Measurements from ENCODE around the gene ARSG. TPM values are rescaled to one million over a fixed set of nuclear protein-coding genes. Genes with fewer than 3 reads are reported as not detected.

ARSG gene
- polyA plus RNA-seq, 1 donor (not counting 4 experiments of a cell fraction or from before 2014, with no cell fraction given) = 0.41 TPM

DNA sequence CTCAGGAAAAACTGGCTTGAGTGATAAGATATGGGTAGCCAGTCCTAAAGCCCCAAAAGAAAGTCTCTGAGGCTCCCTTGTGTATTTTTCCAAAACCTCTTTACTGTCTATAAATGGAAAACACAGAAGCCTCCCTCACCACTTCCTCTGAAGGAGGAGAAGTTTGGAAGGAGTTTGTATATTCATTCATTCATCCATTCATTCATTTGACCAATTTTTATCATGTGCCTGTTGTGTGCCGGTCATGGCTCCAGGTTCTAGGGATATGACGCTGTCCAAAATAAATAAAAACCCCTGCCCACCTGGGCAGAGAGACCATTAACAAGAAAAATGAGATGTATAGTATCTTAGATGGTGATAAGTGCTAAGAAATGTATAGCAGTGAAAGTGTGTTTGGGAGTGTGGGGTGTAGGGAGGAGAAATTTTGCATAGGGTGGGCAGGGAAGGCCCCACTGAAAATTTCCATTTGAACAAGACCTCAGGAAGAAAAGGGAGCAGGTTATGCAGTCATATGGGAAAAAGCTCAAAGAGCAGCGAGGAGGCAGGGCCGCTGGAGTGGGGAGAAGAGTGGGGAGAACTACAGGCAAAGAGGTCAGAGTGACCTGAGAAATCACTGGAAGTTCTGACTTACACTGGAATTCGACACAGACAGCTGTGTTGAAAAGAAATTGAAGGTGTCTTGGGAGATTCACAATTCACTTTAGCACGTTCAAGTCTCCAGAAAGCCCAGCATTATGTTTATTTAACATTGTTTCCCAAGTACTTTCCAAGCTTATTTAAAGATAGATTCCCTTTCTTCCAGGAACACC, 172.1 kb downstream of the ARSG start:
- DNase-seq (ENCODE audit: low read depth, low spot score) = no peak
- Histone ChIP-seq H3K4me3 (ENCODE audit: control insufficient read depth in 2 of 3, extremely low read depth in 1 of 3, insufficient read depth in 2 of 3, low read depth in 1 of 3, low read length in 3 of 3) (no peak overlapping the region), H2AFZ (ENCODE audit: control insufficient read depth, low read length) (no peak overlapping the region), H3K27me3 (ENCODE audit: control insufficient read depth, extremely low read depth, insufficient read depth, low read length) (no peaks in the 10 kb centered on the region), H3K9me1 (ENCODE audit: control insufficient read depth, extremely low read depth, insufficient read depth, low read length) (peaks cover 3% of the 10 kb centered on the region), H3K4me2 (ENCODE audit: control insufficient read depth, extremely low read depth, insufficient read depth, low read depth, low read length) (no peak overlapping the region), H3K79me2 (ENCODE audit: control insufficient read depth, insufficient read depth, low read length) (no peaks in the 10 kb centered on the region), H4K20me1 (ENCODE audit: control insufficient read depth, extremely low read depth, insufficient read depth, low read length) (no peaks in the 10 kb centered on the region), H3K9me3 (ENCODE audit: control insufficient read depth, low read depth, low read length) (no peaks in the 10 kb centered on the region), H3K27ac (ENCODE audit: control insufficient read depth, insufficient read depth, low read length) (no peak overlapping the region), H3K9ac (ENCODE audit: control insufficient read depth, extremely low read depth, insufficient read depth, low read length) (no peak overlapping the region), H3K4me1 (ENCODE audit: control insufficient read depth, extremely low read depth, insufficient read depth, low read length) (peaks cover 28% of the 10 kb centered on the region), H3K36me3 (ENCODE audit: control insufficient read depth in 2 of 2, extremely low read depth in 1 of 2, insufficient read depth in 2 of 2, low read length in 2 of 2) (no peaks in the 10 kb centered on the region)
- FAIRE-seq = no peak
- dilution Hi-C loops (cut with MboI; ENCODE audit: extremely low pct_ligation_motif_present, low sequenced_read_pairs) = no loop called here
- TF ChIP-seq, protein P1, sequence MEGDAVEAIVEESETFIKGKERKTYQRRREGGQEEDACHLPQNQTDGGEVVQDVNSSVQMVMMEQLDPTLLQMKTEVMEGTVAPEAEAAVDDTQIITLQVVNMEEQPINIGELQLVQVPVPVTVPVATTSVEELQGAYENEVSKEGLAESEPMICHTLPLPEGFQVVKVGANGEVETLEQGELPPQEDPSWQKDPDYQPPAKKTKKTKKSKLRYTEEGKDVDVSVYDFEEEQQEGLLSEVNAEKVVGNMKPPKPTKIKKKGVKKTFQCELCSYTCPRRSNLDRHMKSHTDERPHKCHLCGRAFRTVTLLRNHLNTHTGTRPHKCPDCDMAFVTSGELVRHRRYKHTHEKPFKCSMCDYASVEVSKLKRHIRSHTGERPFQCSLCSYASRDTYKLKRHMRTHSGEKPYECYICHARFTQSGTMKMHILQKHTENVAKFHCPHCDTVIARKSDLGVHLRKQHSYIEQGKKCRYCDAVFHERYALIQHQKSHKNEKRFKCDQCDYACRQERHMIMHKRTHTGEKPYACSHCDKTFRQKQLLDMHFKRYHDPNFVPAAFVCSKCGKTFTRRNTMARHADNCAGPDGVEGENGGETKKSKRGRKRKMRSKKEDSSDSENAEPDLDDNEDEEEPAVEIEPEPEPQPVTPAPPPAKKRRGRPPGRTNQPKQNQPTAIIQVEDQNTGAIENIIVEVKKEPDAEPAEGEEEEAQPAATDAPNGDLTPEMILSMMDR (optimal IDR thresholded peaks at IDR 0.05 in 1 of 3, IDR thresholded peaks at IDR 0.05 in 1 of 3, conservative IDR thresholded peaks at IDR 0.05 in 1 of 3; ENCODE audit: extremely low read depth in 1 of 3, insufficient read depth in 2 of 3, low read length in 3 of 3) = no peak
- no peak for TF ChIP-seq EZH2 (IDR thresholded peaks at IDR 0.05; ENCODE audit: low read length)

DNA sequence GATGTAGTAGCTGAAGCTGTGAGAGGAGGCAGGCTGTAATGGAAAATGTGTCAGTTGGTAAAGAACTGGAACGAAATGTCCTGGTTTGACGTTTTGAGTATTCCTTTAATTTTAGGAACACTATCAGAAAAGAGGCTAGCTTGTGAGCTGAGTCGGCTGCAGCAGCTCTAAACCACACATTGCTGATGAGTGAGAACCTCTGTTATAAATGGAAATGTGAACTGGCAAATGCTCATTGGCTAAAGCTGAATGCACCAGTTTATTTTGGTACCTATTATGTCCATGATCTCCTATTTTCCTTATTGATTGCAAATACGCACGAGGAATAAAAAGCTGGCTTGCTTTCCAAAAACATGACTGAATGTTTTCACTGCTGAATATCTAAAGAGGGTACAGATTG, 177.0 kb downstream of the ARSG start:
- Histone ChIP-seq H3K4me3 (ENCODE audit: control insufficient read depth in 2 of 3, extremely low read depth in 1 of 3, insufficient read depth in 2 of 3, low read depth in 1 of 3, low read length in 3 of 3) (no peak overlapping the region), H3K27me3 (ENCODE audit: control insufficient read depth, extremely low read depth, insufficient read depth, low read length) (no peaks in the 10 kb centered on the region), H4K20me1 (ENCODE audit: control insufficient read depth, extremely low read depth, insufficient read depth, low read length) (no peaks in the 10 kb centered on the region), H3K36me3 (ENCODE audit: control insufficient read depth in 2 of 2, extremely low read depth in 1 of 2, insufficient read depth in 2 of 2, low read length in 2 of 2) (no peaks in the 10 kb centered on the region), H3K27ac (ENCODE audit: control insufficient read depth, insufficient read depth, low read length) (no peak overlapping the region), H3K9ac (ENCODE audit: control insufficient read depth, extremely low read depth, insufficient read depth, low read length) (no peak overlapping the region), H3K9me3 (ENCODE audit: control insufficient read depth, low read depth, low read length) (no peaks in the 10 kb centered on the region), H3K79me2 (ENCODE audit: control insufficient read depth, insufficient read depth, low read length) (no peaks in the 10 kb centered on the region), H2AFZ (ENCODE audit: control insufficient read depth, low read length) (no peak overlapping the region), H3K9me1 (ENCODE audit: control insufficient read depth, extremely low read depth, insufficient read depth, low read length) (peaks cover 3% of the 10 kb centered on the region), H3K4me2 (ENCODE audit: control insufficient read depth, extremely low read depth, insufficient read depth, low read depth, low read length) (no peak overlapping the region), H3K4me1 (ENCODE audit: control insufficient read depth, extremely low read depth, insufficient read depth, low read length) (peaks cover 7% of the 10 kb centered on the region)
- no peak for TF ChIP-seq EZH2 (IDR thresholded peaks at IDR 0.05; ENCODE audit: low read length)
- TF ChIP-seq, protein P1 (optimal IDR thresholded peaks at IDR 0.05 in 1 of 3, IDR thresholded peaks at IDR 0.05 in 1 of 3, conservative IDR thresholded peaks at IDR 0.05 in 1 of 3; ENCODE audit: extremely low read depth in 1 of 3, insufficient read depth in 2 of 3, low read length in 3 of 3) = no peak
- FAIRE-seq (no peak), DNase-seq (ENCODE audit: low read depth, low spot score) (no peak)
- dilution Hi-C loops (cut with MboI; ENCODE audit: extremely low pct_ligation_motif_present, low sequenced_read_pairs) = no loop called here
